Esophagus muscularis mucosa (tissue), 4 donors: ENCODE data around the gene DIP2C. TPM values are rescaled to one million over a fixed set of nuclear protein-coding genes. Genes with fewer than 3 reads are reported as not detected.

ENCODE experiments used
- DNase-seq: peaks from one replicate; pipeline ENCODE4 v3.0.0-alpha.2; 2017; ENCODE audit errors: extremely low spot score
- H3K27ac ChIP-seq, 4 donors: fragments of 200-600 bp; sonication (generic); replicated peaks in 1 of 4; 1 replicate in 3 of 4; 2 replicates in 1 of 4; pipeline ENCODE4 v1.5.1; 2016 to 2019; ENCODE audit warnings: mild to moderate bottlenecking in 1 of 4
- H3K27me3 ChIP-seq, 4 donors: fragments of 200-600 bp; sonication (generic); one replicate each; pipeline versions ENCODE4 v1.5.1 to v1.6.0; 2016 to 2019
- H3K36me3 ChIP-seq, 4 donors: fragments of 200-600 bp; sonication (generic); one replicate each; pipeline ENCODE4 v1.5.1; 2016 to 2019
- H3K4me1 ChIP-seq, 4 donors: fragments of 200-600 bp; sonication (generic); one replicate each; pipeline ENCODE4 v1.5.1; 2016 to 2019
- H3K4me3 ChIP-seq, 4 donors: fragments of 200-600 bp; sonication (generic); 1 replicate in 2 of 4; 2 replicates in 2 of 4; pipeline ENCODE4 v1.5.1; 2016 to 2019; ENCODE audit warnings: mild to moderate bottlenecking in 4 of 4, moderate library complexity in 1 of 4
- H3K9me3 ChIP-seq, 4 donors: fragments of 200-600 bp; sonication (generic); 1 replicate in 3 of 4; 2 replicates in 1 of 4; pipeline ENCODE4 v1.5.1; 2016 to 2019
- EP300 ChIP-seq: sonication (generic); formaldehyde crosslinking; IDR thresholded peaks from one replicate; pipeline ENCODE4 v1.6.1; 2017; ENCODE audit warnings: antibody characterized with exemption
- POLR2A ChIP-seq: fragments of 450-650 bp; IDR thresholded peaks from one replicate; pipeline ENCODE4 v1.6.1; 2017; ENCODE audit warnings: antibody characterized with exemption, moderate library complexity, mild to moderate bottlenecking, low read depth
- POLR2AphosphoS5 ChIP-seq, 2 donors: sonication (generic); formaldehyde crosslinking; IDR thresholded peaks; one replicate each; pipeline ENCODE4 v1.6.1; 2017; ENCODE audit warnings: antibody characterized with exemption in 2 of 2
- WGBS: methylation state at CpG from one replicate; pipeline ENCODE4 v1.1.5; 2018; 5-methylcytosine and 5-hydroxymethylcytosine counted together
- intact Hi-C: fragments of 100-400 bp; cut with DNase I; formaldehyde crosslinking; loops from one replicate; pipeline ENCODE4 v1.15.1; 2023
- total RNA-seq, 4 donors: library from RNA; depleted of rRNA; stranded (reverse); fragments of >200 nt; gene quantifications; one replicate each; pipeline versions ENCODE4 v1.1.0 to v1.2.1, GENCODE V29; 2016
- TF ChIP-seq, protein P1 (sequence below), 3 experiments: fragments of 200-600 bp in 2 of 3; fragments of 450-650 bp in 1 of 3; sonication (generic) in 2 of 3; IDR thresholded peaks; one replicate each; pipeline ENCODE4 v1.5.1; 2017 to 2019; ENCODE audit warnings: antibody characterized with exemption in 3 of 3, mild to moderate bottlenecking in 2 of 3, moderate library complexity in 1 of 3

The DIP2C gene
- total RNA-seq, 4 donors from 2014 or later = 38.6 to 66.4 (median 55.7) TPM

DNA sequence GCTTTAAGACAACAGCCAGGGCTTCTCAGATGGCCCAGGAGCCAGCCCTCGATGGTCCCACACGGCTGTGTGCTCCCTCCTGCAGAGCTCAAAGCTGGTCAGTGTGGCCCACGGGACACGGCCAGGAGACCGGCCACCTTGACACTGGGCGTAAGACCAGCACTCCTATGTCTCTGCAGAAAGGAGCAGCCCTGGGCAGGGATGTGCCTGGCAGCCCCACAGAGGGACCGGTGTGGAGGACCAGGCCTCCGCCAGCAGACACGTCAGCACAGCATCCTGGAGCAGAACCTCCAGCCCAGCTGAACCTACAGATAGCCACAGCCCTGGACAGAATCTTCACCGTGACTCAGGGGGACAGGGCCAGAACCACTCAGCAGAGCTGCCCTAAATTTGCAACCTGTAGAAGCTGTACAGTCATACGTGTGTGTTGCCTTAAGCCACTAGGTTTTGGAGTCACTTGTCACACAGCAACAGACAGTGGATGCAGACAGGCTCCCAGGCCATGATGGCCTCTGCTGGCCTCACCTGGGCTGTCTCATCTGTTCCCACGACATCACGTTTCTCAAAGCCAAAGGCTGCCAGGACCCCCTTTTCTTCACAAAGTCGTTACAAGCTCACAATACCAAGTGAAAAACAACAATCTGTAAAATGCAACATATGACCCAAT, 132.4 kb downstream of the DIP2C start:
- H3K36me3 ChIP-seq = no peaks in the 10 kb centered on the region
- no peaks in the 10 kb centered on the region for H3K27me3 ChIP-seq
- DNase-seq = no peak
- intact Hi-C loops = no loop called here
- no peak overlapping the region for H3K4me3 ChIP-seq
- 65% methylated on average over 7 of the region's 14 CpGs for WGBS
- no peak overlapping the region for H3K27ac ChIP-seq
- TF ChIP-seq, protein P1, sequence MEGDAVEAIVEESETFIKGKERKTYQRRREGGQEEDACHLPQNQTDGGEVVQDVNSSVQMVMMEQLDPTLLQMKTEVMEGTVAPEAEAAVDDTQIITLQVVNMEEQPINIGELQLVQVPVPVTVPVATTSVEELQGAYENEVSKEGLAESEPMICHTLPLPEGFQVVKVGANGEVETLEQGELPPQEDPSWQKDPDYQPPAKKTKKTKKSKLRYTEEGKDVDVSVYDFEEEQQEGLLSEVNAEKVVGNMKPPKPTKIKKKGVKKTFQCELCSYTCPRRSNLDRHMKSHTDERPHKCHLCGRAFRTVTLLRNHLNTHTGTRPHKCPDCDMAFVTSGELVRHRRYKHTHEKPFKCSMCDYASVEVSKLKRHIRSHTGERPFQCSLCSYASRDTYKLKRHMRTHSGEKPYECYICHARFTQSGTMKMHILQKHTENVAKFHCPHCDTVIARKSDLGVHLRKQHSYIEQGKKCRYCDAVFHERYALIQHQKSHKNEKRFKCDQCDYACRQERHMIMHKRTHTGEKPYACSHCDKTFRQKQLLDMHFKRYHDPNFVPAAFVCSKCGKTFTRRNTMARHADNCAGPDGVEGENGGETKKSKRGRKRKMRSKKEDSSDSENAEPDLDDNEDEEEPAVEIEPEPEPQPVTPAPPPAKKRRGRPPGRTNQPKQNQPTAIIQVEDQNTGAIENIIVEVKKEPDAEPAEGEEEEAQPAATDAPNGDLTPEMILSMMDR (IDR thresholded peaks at IDR 0.05) = no peak
- no peak for TF ChIP-seq EP300
- no peak for TF ChIP-seq POLR2AphosphoS5 (IDR thresholded peaks at IDR 0.05)
- TF ChIP-seq POLR2A = no peak
- no peaks in the 10 kb centered on the region for H3K9me3 ChIP-seq
- H3K4me1 ChIP-seq = peaks cover 57 to 84% (median 77%) of the 10 kb centered on the region in 4 donors

DNA sequence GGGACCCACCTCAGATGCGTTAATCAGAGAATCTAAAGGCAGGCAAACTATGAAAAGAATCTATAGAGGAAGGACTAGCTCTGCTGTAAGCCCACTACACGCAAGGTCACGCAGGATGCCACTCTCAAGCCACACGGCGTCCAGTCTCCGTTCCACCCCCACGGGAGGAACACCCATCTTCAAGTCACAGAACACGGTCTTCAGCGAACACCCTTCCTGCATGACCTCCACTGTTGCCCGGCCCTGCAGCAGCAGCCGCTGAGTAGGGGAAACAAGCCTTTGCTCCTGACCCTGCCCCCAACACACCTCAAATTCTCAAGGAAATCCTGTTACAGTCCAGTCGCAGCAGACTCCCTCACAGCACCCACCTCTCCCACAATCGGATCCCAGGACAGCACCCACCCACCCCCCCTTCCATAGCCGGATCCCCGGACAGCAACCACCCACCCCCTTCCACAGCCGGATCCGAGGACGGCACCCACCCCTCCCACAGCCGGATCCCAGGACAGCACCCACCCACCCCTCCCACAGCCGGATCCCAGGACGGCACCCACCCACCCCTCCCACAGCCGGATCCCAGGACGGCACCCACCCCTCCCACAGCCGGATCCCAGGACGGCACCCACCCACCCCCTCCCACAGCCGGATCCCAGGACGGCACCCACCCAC, 133.7 kb downstream of the DIP2C start:
- WGBS = 75% methylated on average over 18 of the region's 27 CpGs
- no peak for DNase-seq
- peaks cover 56 to 84% (median 78%) of the 10 kb centered on the region in 4 donors for H3K4me1 ChIP-seq

DNA sequence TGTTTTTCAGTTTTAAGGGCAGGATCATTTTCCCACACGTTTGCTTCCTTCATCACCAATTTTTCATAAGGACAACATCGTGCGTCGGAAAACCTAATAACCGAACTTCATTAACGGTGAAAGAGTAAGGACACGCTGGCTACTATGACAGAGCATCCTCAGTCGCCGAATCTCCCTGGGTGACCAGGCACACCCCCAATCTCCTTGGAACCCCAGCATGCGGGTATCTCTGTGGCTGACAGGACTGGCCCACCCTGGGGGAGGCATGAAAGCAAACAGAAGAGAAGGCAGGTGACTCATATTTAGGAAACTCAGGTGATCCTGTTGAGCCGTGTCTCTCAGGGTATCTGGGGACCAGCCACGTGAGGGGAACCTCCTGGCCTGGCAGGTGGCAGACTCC, 134.2 kb downstream of the DIP2C start:
- no peak overlapping the region for H3K27ac ChIP-seq
- no peak for TF ChIP-seq POLR2A
- TF ChIP-seq EP300 = no peak
- TF ChIP-seq, protein P1 (IDR thresholded peaks at IDR 0.05) = no peak
- TF ChIP-seq POLR2AphosphoS5 (IDR thresholded peaks at IDR 0.05) = no peak
- intact Hi-C loops = no loop called here
- H3K4me1 ChIP-seq = peaks cover 51 to 86% (median 79%) of the 10 kb centered on the region in 4 donors
- H3K9me3 ChIP-seq = no peaks in the 10 kb centered on the region
- DNase-seq = no peak
- H3K4me3 ChIP-seq = no peak overlapping the region
- no peaks in the 10 kb centered on the region for H3K27me3 ChIP-seq
- WGBS = 79% methylated on average over 12 of the region's 12 CpGs
- no peaks in the 10 kb centered on the region for H3K36me3 ChIP-seq

More for the DNA sequence above, 133.7 kb downstream of the DIP2C start:
- intact Hi-C loops = no loop called here
- Histone ChIP-seq H3K4me3 (no peak overlapping the region), H3K27me3 (no peaks in the 10 kb centered on the region), H3K9me3 (no peaks in the 10 kb centered on the region), H3K36me3 (no peaks in the 10 kb centered on the region), H3K27ac (no peak overlapping the region)
- no peak for TF ChIP-seq POLR2AphosphoS5 (IDR thresholded peaks at IDR 0.05)
- no peak for TF ChIP-seq EP300
- no peak for TF ChIP-seq POLR2A
- TF ChIP-seq, protein P1 (IDR thresholded peaks at IDR 0.05) = no peak

DNA sequence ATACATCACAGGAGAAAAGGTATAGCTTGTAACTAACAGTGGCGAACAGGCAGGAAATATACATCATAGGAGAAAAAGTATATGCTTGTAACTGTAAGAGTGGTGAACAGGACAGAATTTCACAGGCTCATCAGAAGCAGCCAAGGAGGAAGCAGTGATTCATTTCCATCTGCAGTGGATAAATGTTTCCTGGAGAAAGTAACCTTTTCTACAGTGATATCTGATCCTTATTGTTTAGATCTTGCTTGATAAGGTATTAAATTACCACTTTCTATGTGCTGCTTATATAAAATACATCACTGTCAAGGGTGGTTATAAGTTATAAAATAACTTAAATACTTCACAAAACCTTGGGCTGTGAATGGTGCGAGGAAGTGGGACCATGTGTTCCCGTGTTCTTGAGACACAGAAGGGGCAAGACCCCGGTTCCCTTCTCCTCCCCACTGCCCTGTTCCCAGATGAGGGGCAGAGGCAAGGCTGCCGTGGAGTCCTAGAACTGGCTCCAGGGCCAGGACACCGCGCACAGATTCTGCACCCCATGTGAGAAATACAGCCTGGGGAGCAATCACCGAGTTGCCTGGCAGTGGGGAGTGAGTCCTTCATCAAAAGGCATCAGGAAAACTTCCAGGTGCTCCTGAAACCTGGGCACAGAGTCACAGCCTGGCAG, 135.2 kb downstream of the DIP2C start:
- intact Hi-C loops = no loop called here
- DNase-seq = no peak

More for the DNA sequence above, 135.2 kb downstream of the DIP2C start:
- H3K4me1 ChIP-seq = peaks cover 42 to 83% (median 75%) of the 10 kb centered on the region in 4 donors
- no peak overlapping the region for H3K4me3 ChIP-seq
- H3K27me3 ChIP-seq = no peaks in the 10 kb centered on the region
- 78% methylated on average over 6 of the region's 8 CpGs for WGBS
- no peak for TF ChIP-seq POLR2AphosphoS5 (IDR thresholded peaks at IDR 0.05)
- TF ChIP-seq, protein P1 (IDR thresholded peaks at IDR 0.05) = no peak
- no peaks in the 10 kb centered on the region for H3K36me3 ChIP-seq
- H3K27ac ChIP-seq = no peak overlapping the region
- no peaks in the 10 kb centered on the region for H3K9me3 ChIP-seq
